Gastroesophageal sphincter (tissue), 4 donors: Measurements from ENCODE around the gene EVX1. TPM values are rescaled to one million over a fixed set of nuclear protein-coding genes. Genes with fewer than 3 reads are reported as not detected.

Source experiments
- ATAC-seq: fragments of 150-250 bp; one replicate; pipeline ENCODE4 v1.9.1; 2016; ENCODE audit warnings: mild to moderate bottlenecking, moderate library complexity
- H3K27ac ChIP-seq, 4 donors: fragments of 200-600 bp; sonication (generic) in 3 of 4; 1 replicate in 3 of 4; 2 replicates in 1 of 4; pipeline ENCODE4 v1.5.1; 2016 to 2019
- H3K27me3 ChIP-seq: fragments of 200-600 bp; sonication (generic); one replicate; pipeline ENCODE4 v1.5.1; 2019
- H3K36me3 ChIP-seq, 2 donors: fragments of 200-600 bp; sonication (generic); one replicate each; pipeline ENCODE4 v1.5.1; 2019; ENCODE audit warnings: control low read depth in 1 of 2
- H3K4me1 ChIP-seq, 3 donors: fragments of 200-600 bp; sonication (generic); 1 replicate in 2 of 3; 2 replicates in 1 of 3; pipeline ENCODE4 v1.5.1; 2016 to 2019; ENCODE audit warnings: control low read depth in 2 of 3
- H3K4me3 ChIP-seq, 2 donors: fragments of 200-600 bp; sonication (generic); one replicate each; pipeline ENCODE4 v1.5.1; 2019; ENCODE audit warnings: mild to moderate bottlenecking in 1 of 2, moderate library complexity in 1 of 2
- H3K9me3 ChIP-seq, 3 donors: fragments of 200-600 bp; sonication (generic); one replicate each; pipeline ENCODE4 v1.5.1; 2017 to 2019; ENCODE audit warnings: control low read depth in 2 of 3
- EP300 ChIP-seq: sonication (generic); formaldehyde crosslinking; IDR thresholded peaks from one replicate; pipeline ENCODE4 v1.6.1; 2017; ENCODE audit warnings: antibody characterized with exemption, mild to moderate bottlenecking
- POLR2A ChIP-seq, 2 donors: fragments of 450-650 bp; IDR thresholded peaks; one replicate each; pipeline ENCODE4 v1.6.1; 2017; ENCODE audit warnings: antibody characterized with exemption in 2 of 2, mild to moderate bottlenecking in 2 of 2, moderate library complexity in 1 of 2
- POLR2AphosphoS5 ChIP-seq: sonication (generic); formaldehyde crosslinking; IDR thresholded peaks from one replicate; pipeline ENCODE4 v1.6.1; 2017; ENCODE audit warnings: antibody characterized with exemption
- WGBS, 2 donors: methylation state at CpG; one replicate each; pipeline ENCODE4 v1.1.5; 2018; ENCODE audit warnings: low coverage in 1 of 2; 5-methylcytosine and 5-hydroxymethylcytosine counted together
- total RNA-seq, 4 donors: library from RNA; depleted of rRNA; stranded (reverse); fragments of >200 nt; gene quantifications; one replicate each; pipeline ENCODE4 v1.1.0, GENCODE V29; 2016
- TF ChIP-seq, protein P1 (sequence below), 4 experiments: fragments of 200-600 bp in 2 of 4; fragments of 450-650 bp in 2 of 4; sonication (generic) in 1 of 4; IDR thresholded peaks; one replicate each; pipeline ENCODE4 v1.5.1; 2017 to 2019; ENCODE audit warnings: antibody characterized with exemption in 4 of 4, mild to moderate bottlenecking in 2 of 4, moderate library complexity in 2 of 4

The EVX1 gene
- total RNA-seq, 4 donors from 2014 or later = not detected

DNA sequence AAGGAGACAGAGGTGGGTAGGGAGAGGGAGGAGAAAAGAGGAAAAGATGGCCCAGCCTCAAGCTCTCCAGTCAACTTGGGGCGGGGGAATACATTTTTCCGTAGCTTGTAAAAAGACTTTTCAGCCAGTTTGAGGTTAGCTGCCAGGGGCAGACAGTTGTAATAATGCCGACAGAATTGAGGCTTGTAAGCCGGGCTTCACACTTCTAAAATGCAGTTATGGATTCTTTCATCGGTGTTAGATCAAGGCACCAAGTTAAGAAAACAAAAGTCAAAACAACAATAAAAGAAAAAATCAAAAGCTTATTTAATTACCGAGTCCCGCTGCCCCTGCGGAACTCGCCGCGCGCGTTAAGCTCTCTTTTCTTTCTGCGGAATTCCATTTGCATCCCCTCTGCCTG, 448 bp upstream of the EVX1 start:
- no peak for ATAC-seq
- Histone ChIP-seq H3K27ac (no peak overlapping the region), H3K36me3 (no peaks in the 10 kb centered on the region), H3K4me3 (peak overlapping the region in 1 of 2 donors; percentile 27), H3K4me1 (peaks cover 0 to 59% (median 34%) of the 10 kb centered on the region in 3 donors), H3K9me3 (no peaks in the 10 kb centered on the region), H3K27me3 (peaks cover 100% of the 10 kb centered on the region)
- WGBS, 2 donors = 12% methylated on average over 9 to 14 of the region's 14 CpGs
- TF ChIP-seq POLR2A (IDR thresholded peaks at IDR 0.05) (no peak), EP300 (no peak), POLR2AphosphoS5 (no peak)
- TF ChIP-seq, protein P1, sequence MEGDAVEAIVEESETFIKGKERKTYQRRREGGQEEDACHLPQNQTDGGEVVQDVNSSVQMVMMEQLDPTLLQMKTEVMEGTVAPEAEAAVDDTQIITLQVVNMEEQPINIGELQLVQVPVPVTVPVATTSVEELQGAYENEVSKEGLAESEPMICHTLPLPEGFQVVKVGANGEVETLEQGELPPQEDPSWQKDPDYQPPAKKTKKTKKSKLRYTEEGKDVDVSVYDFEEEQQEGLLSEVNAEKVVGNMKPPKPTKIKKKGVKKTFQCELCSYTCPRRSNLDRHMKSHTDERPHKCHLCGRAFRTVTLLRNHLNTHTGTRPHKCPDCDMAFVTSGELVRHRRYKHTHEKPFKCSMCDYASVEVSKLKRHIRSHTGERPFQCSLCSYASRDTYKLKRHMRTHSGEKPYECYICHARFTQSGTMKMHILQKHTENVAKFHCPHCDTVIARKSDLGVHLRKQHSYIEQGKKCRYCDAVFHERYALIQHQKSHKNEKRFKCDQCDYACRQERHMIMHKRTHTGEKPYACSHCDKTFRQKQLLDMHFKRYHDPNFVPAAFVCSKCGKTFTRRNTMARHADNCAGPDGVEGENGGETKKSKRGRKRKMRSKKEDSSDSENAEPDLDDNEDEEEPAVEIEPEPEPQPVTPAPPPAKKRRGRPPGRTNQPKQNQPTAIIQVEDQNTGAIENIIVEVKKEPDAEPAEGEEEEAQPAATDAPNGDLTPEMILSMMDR (IDR thresholded peaks at IDR 0.05) = no peak

DNA sequence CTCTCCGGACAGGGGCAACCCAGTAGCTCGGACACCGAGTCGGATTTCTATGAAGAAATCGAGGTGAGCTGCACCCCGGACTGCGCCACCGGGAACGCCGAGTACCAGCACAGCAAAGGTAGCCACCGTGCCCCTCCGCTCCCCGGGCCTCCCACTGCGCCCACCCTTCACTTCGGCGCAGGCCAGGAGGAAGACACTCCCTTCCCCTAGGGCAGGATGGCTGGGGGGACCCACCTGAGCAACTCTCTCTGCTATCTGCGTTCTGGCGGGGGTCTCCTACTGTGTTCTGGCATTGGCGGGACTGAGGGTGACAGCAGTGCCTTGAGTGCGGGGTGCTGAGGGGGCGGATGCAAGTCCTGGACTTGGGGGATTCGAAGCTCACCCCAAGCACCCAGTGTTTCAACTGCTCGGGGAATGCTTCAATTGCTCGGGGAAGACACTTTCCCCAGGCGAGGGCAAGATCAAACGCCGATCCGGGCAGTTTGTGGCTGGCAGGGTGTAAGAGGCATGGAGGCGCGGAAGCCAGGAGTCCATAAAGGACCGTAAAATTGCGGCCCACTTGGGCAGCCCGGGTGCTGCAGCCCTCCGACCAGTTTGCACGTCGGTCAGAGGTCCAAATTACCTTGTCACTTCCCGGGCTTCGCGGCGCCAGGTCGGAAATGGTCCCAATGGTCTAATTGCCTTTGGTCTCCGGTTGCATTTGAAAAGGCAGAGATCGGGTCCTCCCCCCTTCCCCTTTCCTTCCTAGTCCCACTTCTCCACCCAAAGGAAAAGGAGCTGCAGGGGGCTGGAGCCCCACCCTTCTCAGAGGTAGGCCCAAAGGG, 950 bp downstream of the EVX1 start:
- H3K9me3 ChIP-seq = no peaks in the 10 kb centered on the region
- peaks cover 100% of the 10 kb centered on the region for H3K27me3 ChIP-seq
- peaks cover 0 to 59% (median 34%) of the 10 kb centered on the region in 3 donors for H3K4me1 ChIP-seq
- no peaks in the 10 kb centered on the region for H3K36me3 ChIP-seq
- no peak for ATAC-seq
- peak overlapping the region in 1 of 2 donors; percentile 27 for H3K4me3 ChIP-seq
- TF ChIP-seq POLR2A (IDR thresholded peaks at IDR 0.05) (no peak), EP300 (no peak), POLR2AphosphoS5 (no peak)
- TF ChIP-seq, protein P1 (IDR thresholded peaks at IDR 0.05) = no peak
- WGBS, 2 donors = no CpG with 5 or more reads among the region's 43 CpGs
- H3K27ac ChIP-seq = no peak overlapping the region

DNA sequence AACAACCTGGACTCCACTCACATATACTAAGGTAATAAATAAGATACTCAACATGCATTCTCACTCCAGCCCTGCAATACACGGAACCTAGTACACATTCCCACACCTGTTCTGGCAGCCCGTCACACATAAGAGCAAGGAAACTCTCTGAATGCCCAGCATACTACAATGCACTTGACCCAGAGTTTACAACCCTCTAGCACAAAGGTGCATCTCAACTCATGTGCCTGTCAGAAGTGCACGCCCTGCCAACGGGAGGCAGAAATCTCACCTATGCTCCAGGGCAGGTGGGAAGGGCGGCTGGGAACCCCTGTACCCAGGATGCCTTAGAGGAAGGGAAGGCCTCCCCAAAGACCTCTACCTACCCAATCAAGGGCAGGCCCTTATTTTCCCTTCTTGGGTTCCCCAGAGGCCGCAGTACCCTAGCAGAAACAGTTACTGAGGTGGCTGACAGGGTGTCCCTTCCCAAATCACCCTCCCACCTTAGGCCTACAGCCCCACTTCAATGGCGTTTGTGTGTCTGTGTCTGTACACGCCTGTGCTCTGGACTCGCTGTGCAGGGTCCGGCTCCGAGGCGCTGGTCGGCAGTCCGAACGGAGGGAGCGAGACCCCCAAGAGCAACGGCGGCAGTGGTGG, 2.0 kb downstream of the EVX1 start:
- WGBS, 2 donors = 35 to 38% methylated on average over 2 to 3 of the region's 18 CpGs
- no peaks in the 10 kb centered on the region for H3K36me3 ChIP-seq
- no peak for ATAC-seq
- TF ChIP-seq POLR2A (IDR thresholded peaks at IDR 0.05) (no peak), POLR2AphosphoS5 (no peak), EP300 (no peak)
- TF ChIP-seq, protein P1 (IDR thresholded peaks at IDR 0.05) = no peak
- peaks cover 0 to 54% (median 31%) of the 10 kb centered on the region in 3 donors for H3K4me1 ChIP-seq
- H3K27me3 ChIP-seq = peaks cover 100% of the 10 kb centered on the region
- no peak overlapping the region for H3K4me3 ChIP-seq
- H3K9me3 ChIP-seq = no peaks in the 10 kb centered on the region
- no peak overlapping the region for H3K27ac ChIP-seq

DNA sequence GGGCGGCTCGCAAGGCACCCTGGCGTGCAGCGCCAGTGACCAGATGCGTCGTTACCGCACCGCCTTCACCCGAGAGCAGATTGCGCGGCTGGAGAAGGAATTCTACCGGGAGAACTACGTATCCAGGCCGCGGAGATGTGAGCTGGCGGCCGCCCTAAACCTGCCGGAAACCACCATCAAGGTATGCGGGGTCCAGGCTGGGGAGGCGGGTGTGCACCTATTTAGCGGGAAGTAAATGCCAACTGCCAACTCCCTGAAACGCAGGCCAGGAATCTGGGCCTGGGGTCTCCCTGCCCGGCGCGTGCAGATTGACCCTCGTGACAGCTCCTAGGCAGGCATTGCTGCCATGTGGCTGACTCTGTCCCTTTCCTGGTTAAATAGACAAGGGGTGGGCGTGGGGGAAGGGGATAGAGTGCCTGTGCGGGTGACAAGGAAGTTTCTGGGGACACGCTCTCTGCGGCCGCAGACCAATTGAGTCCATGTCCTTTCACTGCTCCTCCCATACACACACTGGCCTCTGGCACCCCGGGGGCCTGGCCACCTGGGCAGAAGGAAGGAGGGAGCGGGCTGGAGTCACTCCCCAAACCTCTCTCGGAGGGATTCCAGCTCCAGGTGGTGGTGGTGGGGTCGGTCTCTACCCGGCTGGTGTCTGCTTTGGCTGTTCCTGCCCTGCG, 2.7 kb downstream of the EVX1 start:
- H3K27me3 ChIP-seq = peaks cover 100% of the 10 kb centered on the region
- peak; percentile 8 for ATAC-seq
- TF ChIP-seq POLR2AphosphoS5 (no peak), POLR2A (IDR thresholded peaks at IDR 0.05) (no peak), EP300 (no peak)
- TF ChIP-seq, protein P1 (IDR thresholded peaks at IDR 0.05) = no peak
- peaks cover 0 to 47% (median 30%) of the 10 kb centered on the region in 3 donors for H3K4me1 ChIP-seq
- H3K27ac ChIP-seq = no peak overlapping the region
- no peaks in the 10 kb centered on the region for H3K9me3 ChIP-seq
- 0% methylated on average over 1 of the region's 37 CpGs; no CpG with 5 or more reads in 1 of the 2 donors for WGBS, 2 donors
- H3K4me3 ChIP-seq = peak overlapping the region in 1 of 2 donors; percentile 28
- H3K36me3 ChIP-seq = no peaks in the 10 kb centered on the region
